GM23338 (cell line): ENCODE data around the gene MUTYH. TPM values are rescaled to one million over a fixed set of nuclear protein-coding genes. Genes with fewer than 3 reads are reported as not detected.
A peak's percentile ranks its signal among the peaks of the same experiment; 100 is the strongest.

Experiments
- ATAC-seq: fragments of 200-7000 bp; cut with Tn5 transposase; 3 replicates; pipeline ENCODE4 v1.9.1; 2020
- DNase-seq: peaks from one replicate; pipeline ENCODE4 v3.0.0-alpha.2; 2015; ENCODE audit warnings: low spot score
- H2AFZ ChIP-seq: fragments of 200-600 bp; sonication (generic); 2 replicates; pipeline ENCODE4 v1.8.0; 2016; ENCODE audit warnings: antibody characterized with exemption, mild to moderate bottlenecking, moderate library complexity
- H3F3A ChIP-seq: fragments of 200-600 bp; sonication (generic); replicated peaks from 2 replicates; pipeline ENCODE4 v1.8.0; 2017; ENCODE audit warnings: antibody characterized with exemption, mixed run types, low read depth
- H3K27ac ChIP-seq: fragments of 200-600 bp; sonication (generic); 2 replicates; pipeline ENCODE4 v1.6.1; 2016; ENCODE audit warnings: low read depth
- H3K27me3 ChIP-seq: fragments of 200-600 bp; sonication (generic); 2 replicates; pipeline ENCODE4 v1.8.0; 2016; ENCODE audit warnings: mild to moderate bottlenecking, mixed run types, moderate library complexity; ENCODE audit not compliant: insufficient read depth
- H3K36me3 ChIP-seq: fragments of 200-600 bp; sonication (generic); 2 replicates; pipeline ENCODE4 v1.8.0; 2016; ENCODE audit warnings: mild to moderate bottlenecking; ENCODE audit not compliant: insufficient read depth
- H3K4me1 ChIP-seq: fragments of 200-600 bp; sonication (generic); 2 replicates; pipeline ENCODE4 v1.8.0; 2016; ENCODE audit warnings: mild to moderate bottlenecking, moderate library complexity; ENCODE audit not compliant: insufficient read depth
- H3K4me2 ChIP-seq: fragments of 200-600 bp; sonication (generic); 2 replicates; pipeline ENCODE4 v1.7.1; 2017; ENCODE audit warnings: mixed run types
- H3K4me3 ChIP-seq: fragments of 200-600 bp; sonication (generic); 2 replicates; pipeline ENCODE4 v1.6.1; 2016; ENCODE audit warnings: mixed run types
- H3K79me2 ChIP-seq: fragments of 200-600 bp; sonication (generic); replicated peaks from 2 replicates; pipeline ENCODE4 v1.8.0; 2017; ENCODE audit warnings: mild to moderate bottlenecking; ENCODE audit not compliant: insufficient read depth
- H3K9me2 ChIP-seq: fragments of 200-600 bp; sonication (generic); 2 replicates; pipeline ENCODE4 v1.8.0; 2017; ENCODE audit not compliant: insufficient read depth
- H4K20me1 ChIP-seq: fragments of 200-600 bp; sonication (generic); replicated peaks from 2 replicates; pipeline ENCODE4 v1.8.0; 2017; ENCODE audit warnings: mild to moderate bottlenecking; ENCODE audit not compliant: insufficient read depth
- H3K27ac Mint-ChIP-seq: 2 replicates; pipeline ENCODE4 v1.8.0; 2020; ENCODE audit warnings: inconsistent platforms, mild to moderate bottlenecking, moderate library complexity, mixed read lengths
- H3K27me3 Mint-ChIP-seq: 3 replicates; pipeline ENCODE4 v1.8.0; 2022; ENCODE audit warnings: low read depth, mild to moderate bottlenecking, moderate library complexity, mixed read lengths, inconsistent platforms; ENCODE audit not compliant: insufficient read depth, poor library complexity
- H3K36me3 Mint-ChIP-seq: 3 replicates; pipeline ENCODE4 v1.8.0; 2021; ENCODE audit warnings: low read depth, mild to moderate bottlenecking, inconsistent platforms, moderate library complexity, mixed read lengths
- H3K4me1 Mint-ChIP-seq: 3 replicates; pipeline ENCODE4 v1.8.0; 2020; ENCODE audit warnings: mild to moderate bottlenecking, inconsistent platforms, mixed read lengths
- H3K4me3 Mint-ChIP-seq: 3 replicates; pipeline ENCODE4 v1.8.0; 2021; ENCODE audit warnings: moderate library complexity, mild to moderate bottlenecking, inconsistent platforms, mixed read lengths
- H3K9me3 Mint-ChIP-seq: 3 replicates; pipeline ENCODE4 v1.8.0; 2020; ENCODE audit warnings: moderate library complexity, mild to moderate bottlenecking, inconsistent platforms, mixed read lengths
- ETS1 ChIP-seq: IDR thresholded peaks from 2 replicates; pipeline ENCODE4 v1.6.1; 2016; ENCODE audit warnings: antibody characterized with exemption
- EZH2 ChIP-seq: fragments of 200-600 bp; sonication (generic); IDR thresholded peaks from one replicate; pipeline ENCODE4 v1.8.0; 2017; ENCODE audit warnings: antibody characterized with exemption, mild to moderate bottlenecking, low read depth; ENCODE audit not compliant: unreplicated experiment
- JUNB ChIP-seq: IDR thresholded peaks from one replicate; pipeline ENCODE4 v1.6.1; 2016; ENCODE audit warnings: antibody characterized with exemption; ENCODE audit not compliant: unreplicated experiment
- NANOG ChIP-seq: IDR thresholded peaks from 2 replicates; pipeline ENCODE4 v1.6.1; 2016; ENCODE audit warnings: antibody characterized with exemption, borderline replicate concordance
- POLR2AphosphoS5 ChIP-seq: IDR thresholded peaks from 2 replicates; pipeline ENCODE4 v1.6.1; 2016; ENCODE audit warnings: antibody characterized with exemption, low read depth
- REST ChIP-seq: IDR thresholded peaks from one replicate; pipeline ENCODE4 v1.6.1; 2018; ENCODE audit warnings: antibody characterized with exemption; ENCODE audit not compliant: unreplicated experiment
- STAT1 ChIP-seq: IDR thresholded peaks from one replicate; pipeline ENCODE4 v1.6.1; 2016; ENCODE audit warnings: antibody characterized with exemption; ENCODE audit not compliant: unreplicated experiment
- ZNF114 ChIP-seq: fragments of 250-450 bp; sonication (Bioruptor Pico); IDR thresholded peaks from 2 replicates; pipeline ENCODE4 v1.5.0; 2020; ENCODE audit warnings: mild to moderate bottlenecking, moderate library complexity
- ZNF331 ChIP-seq: fragments of 250-450 bp; sonication (Bioruptor Pico); IDR thresholded peaks from 2 replicates; pipeline ENCODE4 v1.5.0; 2020; ENCODE audit warnings: low read depth, mild to moderate bottlenecking, moderate library complexity
- polyA plus RNA-seq: library from polyadenylated mRNA; unstranded; fragments of >200 nt; fragmentation: Nextera tagmentation; extraction: Ambion mirVana; gene quantifications from 2 replicates; pipeline ENCODE4 v1.2.1, GENCODE V29; 2016
- total RNA-seq: library from RNA; depleted of rRNA; stranded (reverse); fragments of >200 nt; shearing (Covaris generic); gene quantifications from 2 replicates; pipeline ENCODE4 v1.2.3, GENCODE V29; 2014
- TF ChIP-seq, protein P1 (sequence below), 2 experiments: fragments of 200-600 bp in 1 of 2; sonication (generic) in 1 of 2; conservative IDR thresholded peaks; 2 replicates each; pipeline versions ENCODE4 v1.5.1 to v1.6.1; 2016 to 2017; ENCODE audit warnings: antibody characterized with exemption in 2 of 2, low read depth in 2 of 2, mild to moderate bottlenecking in 2 of 2, moderate library complexity in 1 of 2

The MUTYH gene
- total and polyA plus RNA-seq, 2 experiments from 2014 or later, result 47.9 to 67.4 TPM

DNA sequence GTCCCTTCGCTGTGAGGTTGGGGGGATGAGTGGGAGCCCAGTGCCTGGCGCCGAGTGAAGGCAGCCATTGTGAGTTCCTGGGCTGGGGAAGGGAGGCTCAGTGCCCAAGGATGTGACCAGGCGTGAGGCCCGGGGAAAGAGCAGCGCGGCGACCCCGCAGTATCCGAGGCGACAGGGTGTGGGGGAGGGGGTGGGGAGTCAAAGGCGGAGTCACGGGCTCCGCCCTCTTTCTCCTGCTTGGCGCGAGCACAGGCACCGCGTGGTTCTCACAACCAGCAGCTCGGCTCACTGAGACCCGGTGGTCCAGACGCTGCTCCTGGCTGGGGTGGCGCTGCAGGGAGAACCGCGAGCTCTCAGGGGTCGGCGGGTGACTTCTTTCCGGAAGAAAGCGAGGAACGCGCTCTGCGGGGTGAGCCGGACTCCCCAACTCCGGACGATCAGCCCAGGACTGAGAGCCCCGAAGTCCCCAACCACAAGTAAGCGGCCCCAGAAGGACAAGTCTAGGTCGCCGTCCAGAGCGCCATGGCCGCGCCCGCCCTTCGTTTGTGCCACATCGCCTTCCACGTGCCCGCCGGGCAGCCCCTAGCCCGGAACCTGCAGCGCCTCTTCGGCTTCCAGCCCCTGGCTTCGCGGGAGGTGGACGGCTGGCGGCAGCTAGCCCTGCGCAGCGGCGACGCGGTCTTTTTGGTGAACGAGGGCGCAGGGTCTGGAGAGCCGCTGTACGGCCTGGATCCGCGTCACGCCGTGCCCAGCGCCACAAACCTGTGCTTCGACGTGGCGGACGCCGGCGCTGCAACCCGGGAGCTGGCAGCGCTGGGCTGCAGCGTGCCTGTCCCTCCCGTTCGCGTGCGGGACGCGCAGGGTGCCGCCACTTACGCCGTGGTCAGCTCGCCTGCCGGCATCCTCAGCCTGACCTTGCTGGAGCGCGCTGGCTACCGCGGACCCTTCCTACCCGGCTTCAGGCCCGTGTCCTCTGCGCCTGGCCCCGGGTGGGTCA is 13.3 kb downstream of the MUTYH start, which contains the start of gene HPDL (continued):
- TF ChIP-seq ETS1, result peak; percentile 54
- no peak for TF ChIP-seq STAT1
- no peak for TF ChIP-seq EZH2
- TF ChIP-seq NANOG, result no peak
- TF ChIP-seq REST, result no peak
- no peak for TF ChIP-seq ZNF331 (CRISPR knock-in tag)
- TF ChIP-seq, protein P1, sequence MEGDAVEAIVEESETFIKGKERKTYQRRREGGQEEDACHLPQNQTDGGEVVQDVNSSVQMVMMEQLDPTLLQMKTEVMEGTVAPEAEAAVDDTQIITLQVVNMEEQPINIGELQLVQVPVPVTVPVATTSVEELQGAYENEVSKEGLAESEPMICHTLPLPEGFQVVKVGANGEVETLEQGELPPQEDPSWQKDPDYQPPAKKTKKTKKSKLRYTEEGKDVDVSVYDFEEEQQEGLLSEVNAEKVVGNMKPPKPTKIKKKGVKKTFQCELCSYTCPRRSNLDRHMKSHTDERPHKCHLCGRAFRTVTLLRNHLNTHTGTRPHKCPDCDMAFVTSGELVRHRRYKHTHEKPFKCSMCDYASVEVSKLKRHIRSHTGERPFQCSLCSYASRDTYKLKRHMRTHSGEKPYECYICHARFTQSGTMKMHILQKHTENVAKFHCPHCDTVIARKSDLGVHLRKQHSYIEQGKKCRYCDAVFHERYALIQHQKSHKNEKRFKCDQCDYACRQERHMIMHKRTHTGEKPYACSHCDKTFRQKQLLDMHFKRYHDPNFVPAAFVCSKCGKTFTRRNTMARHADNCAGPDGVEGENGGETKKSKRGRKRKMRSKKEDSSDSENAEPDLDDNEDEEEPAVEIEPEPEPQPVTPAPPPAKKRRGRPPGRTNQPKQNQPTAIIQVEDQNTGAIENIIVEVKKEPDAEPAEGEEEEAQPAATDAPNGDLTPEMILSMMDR (conservative IDR thresholded peaks at IDR 0.05; ENCODE audit: low read depth in 2 of 2), result peak in 1 of 2 experiments; percentile 25; a peak in 1 of 4 replicates
- TF ChIP-seq ZNF114 (CRISPR knock-in tag), result no peak

GRCh38 chr1:45325851-45326506 is 14.3 kb downstream of the MUTYH start:
- no peak overlapping the region for H2AFZ ChIP-seq
- H3K9me2 ChIP-seq, result no peaks in the 10 kb centered on the region
- peak overlapping the region; percentile 83 for H3K4me3 Mint-ChIP-seq
- peaks cover 25% of the 10 kb centered on the region for H3K27me3 Mint-ChIP-seq
- H3K4me2 ChIP-seq, result peak overlapping the region; percentile 91
- peaks cover 35% of the 10 kb centered on the region for H3K4me1 ChIP-seq
- DNase-seq (no peak), ATAC-seq (no peak)
- H3K4me1 Mint-ChIP-seq, result peaks cover 54% of the 10 kb centered on the region
- H3K36me3 Mint-ChIP-seq, result peaks cover 38% of the 10 kb centered on the region; the same call in 2 of the 3 replicates
- H3K27ac Mint-ChIP-seq, result peak overlapping the region; percentile 90
- peak overlapping the region; percentile 84 for H3K27ac ChIP-seq
- H3K36me3 ChIP-seq, result peaks cover 3% of the 10 kb centered on the region; the same call in 1 of the 2 replicates
- H3K4me3 ChIP-seq, result peak overlapping the region; percentile 71
- no peaks in the 10 kb centered on the region; the same call in 1 of the 2 replicates for H4K20me1 ChIP-seq
- peaks cover 5% of the 10 kb centered on the region; the same call in 2 of the 3 replicates for H3K9me3 Mint-ChIP-seq
- H3F3A ChIP-seq, result peaks cover 12% of the 10 kb centered on the region
- no peaks in the 10 kb centered on the region for H3K27me3 ChIP-seq
- H3K79me2 ChIP-seq, result peaks cover 14% of the 10 kb centered on the region
- no peak for TF ChIP-seq REST
- TF ChIP-seq JUNB, result no peak
- TF ChIP-seq ZNF331 (CRISPR knock-in tag), result no peak
- no peak for TF ChIP-seq EZH2
- TF ChIP-seq, protein P1 (conservative IDR thresholded peaks at IDR 0.05; ENCODE audit: low read depth in 2 of 2), result no peak
- TF ChIP-seq POLR2AphosphoS5, result no peak
